IMR-90 (cell line): Measurements from ENCODE around the gene PPIA.

Experiments used
- BHLHE40 ChIP-seq: fragments of 150-350 bp; IDR thresholded peaks from 2 replicates; pipeline ENCODE4 v1.6.1; 2016; ENCODE audit warnings: mild to moderate bottlenecking, low read depth, low read length
- CEBPB ChIP-seq: IDR thresholded peaks from 2 replicates; pipeline ENCODE4 v1.6.1; 2012; ENCODE audit warnings: low read depth, low read length, improper control_type of control experiment
- CHD1 ChIP-seq: IDR thresholded peaks from 2 replicates; pipeline ENCODE4 v1.6.1; 2012; ENCODE audit warnings: low read depth, low read length, improper control_type of control experiment
- MXI1 ChIP-seq: IDR thresholded peaks from 2 replicates; pipeline ENCODE4 v1.6.1; 2012; ENCODE audit warnings: low read depth, mild to moderate bottlenecking, low read length, moderate library complexity, borderline replicate concordance
- POLR2A ChIP-seq: IDR thresholded peaks from 2 replicates; pipeline ENCODE4 v1.6.1; 2012; ENCODE audit warnings: mild to moderate bottlenecking, low read depth, low read length
- RAD21 ChIP-seq: IDR thresholded peaks from 2 replicates; pipeline ENCODE4 v1.6.1; 2012; ENCODE audit warnings: low read length, improper control_type of control experiment
- RCOR1 ChIP-seq: IDR thresholded peaks from 2 replicates; pipeline ENCODE4 v1.6.1; 2012; ENCODE audit warnings: mild to moderate bottlenecking, low read length, improper control_type of control experiment; ENCODE audit not compliant: insufficient replicate concordance
- SMC3 ChIP-seq: fragments of 150-350 bp; IDR thresholded peaks from 2 replicates; pipeline ENCODE4 v1.6.1; 2016; ENCODE audit warnings: low read depth, mild to moderate bottlenecking, antibody characterized with exemption, low read length, moderate library complexity
- TF ChIP-seq, protein P1 (sequence below): conservative IDR thresholded peaks from 2 replicates; pipeline ENCODE4 v1.5.1; 2012; ENCODE audit warnings: mild to moderate bottlenecking, low read depth, low read length, improper control_type of control experiment
- TF ChIP-seq, protein P2 (sequence below): fragments of 150-350 bp; IDR thresholded peaks from 2 replicates; pipeline ENCODE4 v1.6.1; 2017; ENCODE audit warnings: mild to moderate bottlenecking, antibody characterized with exemption, low read length, low read depth

DNA sequence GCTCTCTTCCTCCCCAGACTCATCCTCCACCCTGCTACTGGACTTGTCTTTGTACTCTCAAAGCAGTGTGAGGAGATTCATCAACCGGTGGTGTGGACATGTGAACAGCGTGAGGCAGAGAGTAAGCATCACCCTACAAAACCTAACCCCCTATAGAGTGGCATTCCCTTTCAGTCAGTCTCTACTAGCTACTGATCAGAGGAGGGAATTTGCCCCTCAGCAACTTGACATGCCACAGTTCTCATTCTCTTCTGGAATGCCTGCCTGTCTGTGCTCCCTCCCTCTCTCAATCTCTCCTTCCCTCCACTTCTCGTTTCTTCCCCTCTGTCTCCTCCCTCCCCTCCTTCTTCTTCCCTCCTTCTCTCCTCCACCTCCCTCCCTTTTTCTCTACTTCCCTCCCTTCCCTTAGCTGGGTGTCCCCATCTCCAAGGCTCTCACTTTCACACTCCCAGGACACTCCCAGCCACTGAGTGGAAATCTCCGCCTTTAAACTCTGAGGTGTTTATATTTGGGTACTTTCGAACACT is 26.8 kb downstream of the PPIA start:
- TF ChIP-seq POLR2A (no peak), MXI1 (no peak), BHLHE40 (no peak), CEBPB (no peak), RAD21 (no peak), RCOR1 (no peak), SMC3 (no peak), CHD1 (no peak)
- TF ChIP-seq, protein P1, sequence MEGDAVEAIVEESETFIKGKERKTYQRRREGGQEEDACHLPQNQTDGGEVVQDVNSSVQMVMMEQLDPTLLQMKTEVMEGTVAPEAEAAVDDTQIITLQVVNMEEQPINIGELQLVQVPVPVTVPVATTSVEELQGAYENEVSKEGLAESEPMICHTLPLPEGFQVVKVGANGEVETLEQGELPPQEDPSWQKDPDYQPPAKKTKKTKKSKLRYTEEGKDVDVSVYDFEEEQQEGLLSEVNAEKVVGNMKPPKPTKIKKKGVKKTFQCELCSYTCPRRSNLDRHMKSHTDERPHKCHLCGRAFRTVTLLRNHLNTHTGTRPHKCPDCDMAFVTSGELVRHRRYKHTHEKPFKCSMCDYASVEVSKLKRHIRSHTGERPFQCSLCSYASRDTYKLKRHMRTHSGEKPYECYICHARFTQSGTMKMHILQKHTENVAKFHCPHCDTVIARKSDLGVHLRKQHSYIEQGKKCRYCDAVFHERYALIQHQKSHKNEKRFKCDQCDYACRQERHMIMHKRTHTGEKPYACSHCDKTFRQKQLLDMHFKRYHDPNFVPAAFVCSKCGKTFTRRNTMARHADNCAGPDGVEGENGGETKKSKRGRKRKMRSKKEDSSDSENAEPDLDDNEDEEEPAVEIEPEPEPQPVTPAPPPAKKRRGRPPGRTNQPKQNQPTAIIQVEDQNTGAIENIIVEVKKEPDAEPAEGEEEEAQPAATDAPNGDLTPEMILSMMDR, result no peak
- TF ChIP-seq, protein P2, sequence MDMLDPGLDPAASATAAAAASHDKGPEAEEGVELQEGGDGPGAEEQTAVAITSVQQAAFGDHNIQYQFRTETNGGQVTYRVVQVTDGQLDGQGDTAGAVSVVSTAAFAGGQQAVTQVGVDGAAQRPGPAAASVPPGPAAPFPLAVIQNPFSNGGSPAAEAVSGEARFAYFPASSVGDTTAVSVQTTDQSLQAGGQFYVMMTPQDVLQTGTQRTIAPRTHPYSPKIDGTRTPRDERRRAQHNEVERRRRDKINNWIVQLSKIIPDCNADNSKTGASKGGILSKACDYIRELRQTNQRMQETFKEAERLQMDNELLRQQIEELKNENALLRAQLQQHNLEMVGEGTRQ, result no peak
